ENCODE data around the gene EYA4.

Gene EYA4

GRCh38 chr6:133546098-133546497 is 304.9 kb downstream of the EYA4 start:
- Histone ChIP-seq H3K79me2 (ENCODE audit: insufficient read depth, low read length) (no peaks in the 10 kb centered on the region), H3K4me1 (ENCODE audit: insufficient read depth, low read length, poor library complexity, severe bottlenecking) (no peaks in the 10 kb centered on the region), H3K9ac (ENCODE audit: low read depth, low read length, poor library complexity, severe bottlenecking) (no peak overlapping the region), H3K27me3 (ENCODE audit: insufficient read depth, low read length, poor library complexity, severe bottlenecking) (no peaks in the 10 kb centered on the region), H3K4me3 (ENCODE audit: low read length, poor library complexity, severe bottlenecking) (no peak overlapping the region), H3K9me2 (replicated peaks; ENCODE audit: low read depth, low read length) (no peaks in the 10 kb centered on the region), H3K36me3 (ENCODE audit: insufficient read depth, low read length) (no peaks in the 10 kb centered on the region), H4K20me1 (ENCODE audit: insufficient read depth, low read length, poor library complexity, severe bottlenecking) (no peaks in the 10 kb centered on the region), H3K9me3 (ENCODE audit: insufficient read depth, low read depth, low read length) (no peaks in the 10 kb centered on the region), H2AFZ (ENCODE audit: low read length) (no peak overlapping the region), H3F3A (ENCODE audit: low read depth) (no peaks in the 10 kb centered on the region), H3K4me2 (ENCODE audit: low read depth, low read length, poor library complexity, severe bottlenecking) (no peak overlapping the region)
- TF ChIP-seq CTCF (conservative IDR thresholded peaks at IDR 0.05; ENCODE audit: low read length) (no peak), EZH2phosphoT487 (IDR thresholded peaks at IDR 0.05; ENCODE audit: borderline replicate concordance) (no peak)

- no peaks in the 10 kb centered on the region for H3K4me1 ChIP-seq (ENCODE audit: insufficient read depth, low read length, poor library complexity, severe bottlenecking)
- no peaks in the 10 kb centered on the region for H4K20me1 ChIP-seq (ENCODE audit: insufficient read depth, low read length, poor library complexity, severe bottlenecking)
- H3K9me2 ChIP-seq (replicated peaks; ENCODE audit: low read depth, low read length): no peaks in the 10 kb centered on the region
- no peaks in the 10 kb centered on the region for H3K9me3 ChIP-seq (ENCODE audit: insufficient read depth, low read depth, low read length)
- H3K4me3 ChIP-seq (ENCODE audit: low read length, poor library complexity, severe bottlenecking): no peak overlapping the region
- no peaks in the 10 kb centered on the region for H3K79me2 ChIP-seq (ENCODE audit: insufficient read depth, low read length)
- H3F3A ChIP-seq (ENCODE audit: low read depth): no peaks in the 10 kb centered on the region
- no peak overlapping the region for H3K9ac ChIP-seq (ENCODE audit: low read depth, low read length, poor library complexity, severe bottlenecking)
- H3K36me3 ChIP-seq (ENCODE audit: insufficient read depth, low read length): no peaks in the 10 kb centered on the region
- H2AFZ ChIP-seq (ENCODE audit: low read length): peak overlapping the region; percentile 55; the same call in 1 of the 2 replicates
- no peak overlapping the region for H3K4me2 ChIP-seq (ENCODE audit: low read depth, low read length, poor library complexity, severe bottlenecking)
- no peak for TF ChIP-seq EZH2phosphoT487 (IDR thresholded peaks at IDR 0.05; ENCODE audit: borderline replicate concordance)
- TF ChIP-seq CTCF (conservative IDR thresholded peaks at IDR 0.05; ENCODE audit: low read length): no peak
- H3K27me3 ChIP-seq (ENCODE audit: insufficient read depth, low read length, poor library complexity, severe bottlenecking): no peaks in the 10 kb centered on the region
Observed at GRCh38 chr6:133547136-133547535, 306.0 kb downstream of the EYA4 start.

GRCh38 chr6:133548423-133549159 is 307.4 kb downstream of the EYA4 start:
- Histone ChIP-seq H3K9me3 (ENCODE audit: insufficient read depth, low read depth, low read length) (no peaks in the 10 kb centered on the region), H3K36me3 (ENCODE audit: insufficient read depth, low read length) (no peaks in the 10 kb centered on the region), H2AFZ (ENCODE audit: low read length) (no peak overlapping the region), H3K27me3 (ENCODE audit: insufficient read depth, low read length, poor library complexity, severe bottlenecking) (no peaks in the 10 kb centered on the region), H3K9ac (ENCODE audit: low read depth, low read length, poor library complexity, severe bottlenecking) (no peak overlapping the region), H3K79me2 (ENCODE audit: insufficient read depth, low read length) (no peaks in the 10 kb centered on the region), H3K9me2 (replicated peaks; ENCODE audit: low read depth, low read length) (no peaks in the 10 kb centered on the region), H3F3A (ENCODE audit: low read depth) (no peaks in the 10 kb centered on the region), H3K4me2 (ENCODE audit: low read depth, low read length, poor library complexity, severe bottlenecking) (no peak overlapping the region), H4K20me1 (ENCODE audit: insufficient read depth, low read length, poor library complexity, severe bottlenecking) (no peaks in the 10 kb centered on the region), H3K4me1 (ENCODE audit: insufficient read depth, low read length, poor library complexity, severe bottlenecking) (no peaks in the 10 kb centered on the region), H3K4me3 (ENCODE audit: low read length, poor library complexity, severe bottlenecking) (no peak overlapping the region)
- TF ChIP-seq EZH2phosphoT487 (IDR thresholded peaks at IDR 0.05; ENCODE audit: borderline replicate concordance) (no peak), CTCF (conservative IDR thresholded peaks at IDR 0.05; ENCODE audit: low read length) (no peak)
